GM21515 (cell line): ENCODE measurements around the gene MEOX1.

ENCODE experiments used
- ATAC-seq: cut with Tn5 transposase; IDR thresholded peaks from one replicate; pipeline ENCODE4 v1.9.1; 2021; ENCODE audit not compliant: unreplicated experiment

Gene MEOX1

GRCh38 chr17:43683928-43684653 is 22.4 kb upstream of the MEOX1 start:
- no peak for ATAC-seq

- no peak for ATAC-seq
These were observed 18.7 kb upstream of the MEOX1 start for GRCh38 chr17:43680461-43680860.

DNA sequence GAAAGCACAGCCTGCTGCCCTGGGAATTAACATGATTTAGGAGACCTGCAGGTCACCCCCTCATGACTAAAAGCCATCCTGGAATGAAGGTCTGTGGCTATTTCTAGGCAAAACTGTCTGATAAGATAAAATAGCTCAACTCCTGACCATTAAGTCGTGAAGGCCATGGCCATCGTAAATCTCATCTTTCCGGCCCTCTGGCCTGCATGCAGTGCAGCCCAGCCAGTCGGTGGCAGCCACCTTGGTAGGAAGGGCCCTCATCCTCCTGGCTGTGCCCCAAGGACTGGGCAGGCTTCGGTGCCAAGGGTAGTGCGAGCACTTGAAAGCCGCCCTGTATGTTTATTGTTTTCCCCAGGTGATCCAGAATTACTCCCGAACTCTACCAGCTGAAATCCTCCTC is 18.2 kb upstream of the MEOX1 start:
- ATAC-seq = no peak

- ATAC-seq = no peak
These were observed 17.7 kb upstream of the MEOX1 start for GRCh38 chr17:43679401-43679800.

DNA sequence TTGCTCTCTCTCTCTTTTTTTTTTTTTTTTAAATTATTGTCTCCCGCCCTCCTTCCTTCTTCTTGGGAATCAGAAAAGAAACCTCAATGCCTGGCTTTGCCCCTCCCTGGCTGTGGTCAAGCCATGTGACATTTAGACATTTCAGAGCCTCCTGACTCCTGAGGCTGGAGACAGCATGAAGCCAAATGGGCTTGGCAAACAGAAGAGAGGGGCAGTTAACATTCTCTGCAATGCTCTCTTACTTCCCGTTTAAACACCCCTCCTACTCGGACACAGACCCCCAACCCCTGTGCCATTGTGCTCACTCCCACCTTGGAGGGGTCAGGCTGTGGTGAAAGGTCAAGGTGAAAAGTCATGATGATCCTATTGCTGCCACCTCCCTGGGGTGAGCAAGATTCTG is 14.7 kb upstream of the MEOX1 start:
- ATAC-seq = no peak

DNA sequence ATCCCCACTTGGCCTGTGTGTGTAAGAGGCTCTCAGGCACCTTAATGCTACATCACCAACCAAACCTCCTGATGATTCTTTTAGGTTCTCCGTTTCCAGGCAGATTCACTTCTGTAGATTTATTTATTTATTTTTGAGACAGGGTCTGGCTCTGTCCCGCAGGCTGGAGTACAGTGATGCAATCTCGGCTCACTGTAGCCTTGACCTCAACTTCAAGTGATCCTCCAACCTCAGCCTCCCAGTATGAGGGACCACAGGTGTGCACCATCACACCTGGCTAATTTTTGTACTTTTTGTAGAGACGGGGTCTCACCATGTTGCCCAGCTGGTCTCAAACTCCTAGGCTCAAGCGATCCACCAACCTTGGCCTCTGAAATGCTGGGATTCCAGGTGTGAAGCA is 12.7 kb upstream of the MEOX1 start:
- ATAC-seq = no peak

DNA sequence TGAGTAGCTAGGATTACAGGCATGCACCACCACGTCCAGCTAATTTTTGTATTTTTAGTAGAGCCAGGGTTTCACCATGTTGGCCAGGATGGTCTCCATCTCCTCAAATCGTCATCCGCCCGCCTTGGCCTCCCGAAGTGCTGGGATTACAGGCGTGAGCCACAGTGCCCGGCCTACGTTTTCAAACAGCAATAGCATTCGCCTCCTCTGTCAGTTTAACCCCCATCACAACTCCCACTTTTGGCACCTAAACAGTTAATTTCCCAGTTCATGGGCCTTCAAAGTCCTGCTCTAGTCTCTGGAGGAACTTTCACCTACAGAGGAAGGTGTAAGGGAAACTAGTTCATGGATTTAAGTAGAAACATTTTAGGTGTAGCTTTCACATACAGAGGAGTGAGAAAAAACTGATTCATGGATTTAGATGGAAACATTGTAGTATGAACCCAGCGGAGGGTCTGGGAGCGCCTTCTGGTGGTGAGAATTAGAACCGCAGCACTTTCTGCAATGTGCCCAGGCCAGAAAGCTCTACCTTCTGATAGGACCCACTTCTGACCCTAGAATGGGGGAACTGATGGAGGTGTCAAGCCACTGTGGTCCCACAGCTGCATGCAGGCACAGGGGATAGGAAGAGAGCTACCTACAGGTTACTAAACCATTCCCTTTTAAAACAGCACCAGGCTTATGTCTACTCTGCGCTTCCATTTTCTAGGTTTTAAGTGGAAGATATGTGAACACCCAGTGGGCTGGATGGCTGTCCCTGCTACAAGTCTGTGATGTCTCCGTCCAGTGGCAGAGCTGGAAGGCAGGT is 12.0 kb upstream of the MEOX1 start:
- no peak for ATAC-seq

- ATAC-seq = no peak
These were observed 10.2 kb upstream of the MEOX1 start for GRCh38 chr17:43671755-43672519.

DNA sequence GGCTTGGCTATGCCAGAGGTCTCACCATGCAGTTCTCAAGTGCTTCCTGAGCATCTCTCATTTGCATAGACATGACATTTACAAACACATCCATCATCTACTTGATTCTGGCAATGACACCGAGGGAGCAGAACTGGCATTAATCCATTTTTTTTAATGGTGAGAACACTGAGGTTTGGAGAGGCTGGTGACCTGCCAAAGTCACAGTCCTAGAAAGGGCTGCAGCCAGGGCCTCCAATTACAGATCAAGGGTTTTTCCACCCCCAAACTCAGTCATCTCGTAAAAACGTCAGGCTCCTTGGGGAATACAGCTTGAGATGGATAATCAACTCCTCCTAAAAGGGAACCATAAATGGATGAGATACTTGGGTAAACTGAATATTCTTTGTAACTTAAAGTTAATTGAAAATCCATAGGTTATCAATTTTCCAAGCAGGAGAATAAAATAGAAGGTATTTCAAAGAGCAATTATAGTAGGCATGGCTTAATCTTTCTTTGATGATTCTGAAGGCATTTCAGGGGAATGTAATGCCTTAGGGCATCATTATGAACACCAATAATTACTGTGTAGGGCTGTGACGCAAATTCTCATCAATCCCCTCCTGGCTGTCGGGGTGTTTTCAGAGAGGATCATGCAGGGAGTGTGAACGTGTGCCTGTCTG is 9.4 kb upstream of the MEOX1 start:
- ATAC-seq = no peak

DNA sequence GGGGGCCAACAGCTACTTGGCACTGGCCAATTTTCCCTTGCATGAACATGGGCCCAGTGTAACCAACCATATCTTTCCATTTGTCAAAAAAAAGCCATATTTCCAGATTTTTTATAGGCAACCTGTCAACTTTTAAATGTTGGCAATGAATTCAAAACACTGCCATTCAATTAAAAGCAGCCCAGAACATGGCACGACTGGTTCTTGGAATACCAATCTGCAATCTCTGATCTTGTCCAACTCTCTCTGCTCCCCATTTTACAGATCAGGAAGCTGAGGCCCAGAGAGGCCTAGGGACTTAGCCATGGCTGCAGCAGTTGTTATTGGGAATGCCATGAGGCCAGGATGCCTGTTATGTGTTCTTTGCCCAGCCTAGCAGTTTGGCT is 8.9 kb upstream of the MEOX1 start:
- ATAC-seq = no peak

DNA sequence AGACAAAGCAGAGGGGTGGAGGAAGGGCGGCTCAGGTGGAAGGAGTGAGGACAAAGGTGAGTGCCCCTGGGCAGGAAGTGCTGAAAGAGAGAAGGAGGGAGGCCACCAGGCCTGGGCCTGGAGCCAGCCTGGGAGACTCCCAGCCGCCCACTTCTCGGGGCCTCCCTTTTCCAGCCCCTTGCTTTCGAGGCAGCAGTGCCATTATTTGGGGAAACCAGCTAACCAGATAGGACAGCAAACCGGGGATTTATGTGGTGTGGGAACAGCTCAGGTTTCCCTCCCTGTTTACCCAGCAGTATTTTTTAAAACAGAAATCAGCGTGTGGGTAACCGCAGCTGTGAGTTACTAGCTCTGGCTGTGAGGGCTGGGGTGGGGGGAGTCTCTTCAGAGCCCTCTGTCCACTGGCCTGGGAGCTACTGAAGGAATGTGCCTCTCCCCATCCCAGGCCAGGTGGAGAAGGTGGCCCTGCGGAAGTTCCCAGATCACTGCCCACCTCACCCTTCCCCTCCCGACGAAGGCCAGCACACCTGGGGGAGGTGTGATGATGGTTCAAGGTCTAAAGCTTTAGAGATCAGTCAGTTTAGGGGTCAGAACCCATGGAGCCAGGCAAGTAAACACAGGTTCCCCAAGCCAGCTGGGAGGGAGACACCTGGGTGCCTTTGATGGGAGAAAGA is 8.4 kb upstream of the MEOX1 start:
- no peak for ATAC-seq

DNA sequence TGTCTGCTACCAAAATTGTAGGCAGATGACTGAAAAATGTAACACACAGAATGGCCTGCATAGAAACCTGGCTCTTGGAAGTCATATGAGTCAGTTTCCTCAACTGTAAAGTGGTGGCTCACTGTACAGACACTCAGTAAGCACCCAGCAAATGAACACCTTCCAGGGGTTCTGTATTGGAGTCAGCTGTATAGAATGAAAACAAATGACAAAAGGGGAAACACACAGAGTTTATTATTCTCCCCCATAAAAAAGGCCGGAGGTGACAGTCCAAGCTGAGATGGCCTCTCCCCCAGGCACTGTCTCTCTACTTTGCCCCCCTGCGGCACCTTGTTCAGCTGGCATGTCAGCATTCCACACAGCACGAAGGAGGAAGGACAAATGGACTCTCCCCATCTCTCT is 6.2 kb upstream of the MEOX1 start:
- no peak for ATAC-seq

GRCh38 chr17:43667506-43667905 is 5.8 kb upstream of the MEOX1 start:
- ATAC-seq = no peak

- no peak for ATAC-seq
These were observed 4.2 kb upstream of the MEOX1 start for GRCh38 chr17:43665937-43666236.

DNA sequence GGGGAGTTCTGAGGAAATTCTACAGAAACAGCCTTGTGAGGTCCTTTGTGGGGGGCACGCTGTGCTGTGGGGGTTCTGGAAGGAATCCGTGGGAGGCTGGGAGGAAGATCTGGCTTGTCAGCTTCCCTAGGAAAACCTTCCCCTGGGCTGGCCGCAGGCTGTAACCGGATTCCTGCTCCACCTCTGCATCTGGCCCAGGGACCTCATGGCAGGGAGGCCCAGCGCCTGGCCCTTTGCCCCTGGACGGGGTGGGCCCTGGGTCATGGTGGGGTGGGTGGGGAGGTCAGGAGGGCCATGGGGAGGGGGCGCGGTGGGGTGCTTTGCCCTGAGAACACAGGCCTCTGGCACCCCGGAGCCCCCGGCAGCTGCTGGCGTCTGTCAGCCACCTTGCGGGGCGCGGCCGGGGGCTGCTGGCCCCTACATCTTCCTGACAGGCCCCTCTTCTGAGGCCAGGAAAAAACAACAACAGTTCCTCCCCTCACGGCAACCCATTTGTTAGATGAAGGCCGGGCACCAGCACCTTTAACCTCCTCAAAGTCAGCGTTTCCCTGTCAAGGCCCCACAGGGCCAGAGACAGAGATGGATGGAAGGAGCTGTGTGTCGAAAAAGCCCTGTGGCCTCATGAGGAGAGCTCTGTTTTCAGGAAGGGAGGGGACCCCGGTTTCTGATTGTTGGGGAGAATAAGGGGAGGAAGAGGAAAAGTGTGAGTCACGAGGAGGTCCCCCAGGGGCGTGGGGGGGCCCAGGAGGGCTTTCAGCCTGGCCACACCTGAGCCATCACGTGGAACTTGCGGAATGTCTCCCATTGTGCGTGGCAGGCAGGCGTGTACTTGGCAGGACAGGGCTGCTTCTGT is 3.6 kb upstream of the MEOX1 start:
- ATAC-seq = no peak

GRCh38 chr17:43664096-43664495 is 2.4 kb upstream of the MEOX1 start:
- no peak for ATAC-seq

DNA sequence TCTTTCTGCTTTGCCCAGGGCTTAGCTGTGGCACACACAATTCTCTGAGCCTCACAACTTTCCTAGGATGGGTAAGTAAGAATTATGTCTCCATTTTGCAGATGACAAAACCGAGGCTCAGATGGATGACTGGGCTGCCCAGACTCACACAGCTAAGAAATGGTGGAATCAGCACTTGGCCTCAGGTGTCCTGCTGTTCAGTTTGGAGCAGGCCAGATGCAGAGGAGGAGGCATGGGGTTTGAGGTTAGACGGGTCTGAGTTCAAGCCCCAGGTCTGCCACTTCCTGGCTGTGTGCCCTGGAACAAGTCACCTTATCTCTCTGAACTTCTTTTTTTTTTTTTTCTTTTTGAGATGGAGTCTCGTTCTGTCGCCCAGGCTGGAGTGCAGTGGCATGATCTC is 1.7 kb upstream of the MEOX1 start:
- ATAC-seq = no peak

GRCh38 chr17:43662413-43663141 is 855 bp upstream of the MEOX1 start:
- no peak for ATAC-seq

DNA sequence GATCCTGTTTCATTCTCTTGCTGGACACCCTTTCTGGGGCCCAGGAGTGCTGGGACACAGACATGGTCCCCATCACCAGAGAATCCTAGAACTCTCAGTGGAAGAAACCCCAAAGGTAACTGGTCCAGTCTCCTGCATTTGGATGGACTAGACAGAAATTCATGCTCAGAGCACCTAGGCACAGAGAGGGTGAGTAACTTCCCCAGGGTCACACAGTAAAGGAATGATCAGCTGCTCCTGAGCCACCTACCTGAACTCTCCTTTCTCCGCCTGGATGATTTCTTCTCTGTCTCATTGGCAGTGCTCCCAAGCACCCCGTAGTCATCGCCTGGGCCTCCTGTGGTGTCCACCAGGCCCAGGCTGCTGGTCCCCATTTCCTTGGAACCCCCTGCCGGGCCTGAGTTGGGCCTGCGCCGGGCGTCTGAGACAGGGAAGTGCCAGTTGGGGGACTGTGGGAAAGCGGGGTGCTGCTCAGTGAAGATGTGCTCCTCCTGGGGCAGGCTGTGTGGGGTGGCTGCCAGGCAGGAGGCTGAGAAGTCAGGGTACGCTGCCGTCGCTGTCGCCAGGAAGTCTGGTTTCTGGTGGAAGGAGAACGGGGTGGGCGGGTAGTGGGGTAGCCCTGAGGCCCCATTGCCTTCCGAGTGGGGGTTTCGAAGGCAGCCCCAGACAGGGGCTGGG is 767 bp downstream of the MEOX1 start:
- ATAC-seq = no peak
